ENCODE measurements around the gene ITSN2.

GRCh38 chr2:24210723-24211122 lies 149.6 kb downstream of the ITSN2 start:
- no peak for TF ChIP-seq CTCF (conservative IDR thresholded peaks at IDR 0.05)
- no peak for TF ChIP-seq ZFX (IDR thresholded peaks at IDR 0.05)

Data from C4-2B (cell line).